Neural cell (in vitro differentiated cells): Measurements from ENCODE around the gene FTL. TPM values are rescaled to one million over a fixed set of nuclear protein-coding genes. Genes with fewer than 3 reads are reported as not detected.

Source experiments
- H2AFZ ChIP-seq: fragments of 200-600, 300-800 bp; sonication (generic), shearing (Covaris generic); 2 replicates; pipeline ENCODE4 v1.6.0; 2014; ENCODE audit warnings: low read depth, mild to moderate bottlenecking, antibody characterized with exemption, low read length, moderate library complexity
- H3F3A ChIP-seq: fragments of 200-600 bp; shearing (Covaris generic); 2 replicates; pipeline ENCODE4 v1.6.1; 2016; ENCODE audit warnings: mild to moderate bottlenecking, moderate library complexity, mixed read lengths, antibody characterized with exemption, low read length; ENCODE audit not compliant: insufficient read depth, poor library complexity, severe bottlenecking
- H3K27ac ChIP-seq: fragments of 200-600, 300-800 bp; sonication (generic), shearing (Covaris generic); 2 replicates; pipeline ENCODE4 v1.5.1; 2014; ENCODE audit warnings: mild to moderate bottlenecking, low read length, moderate library complexity
- H3K27me3 ChIP-seq: fragments of 300-800, 200-600 bp; sonication (generic), shearing (Covaris generic); 2 replicates; pipeline ENCODE4 v1.6.0; 2014; ENCODE audit warnings: mild to moderate bottlenecking, low read depth, low read length, moderate library complexity; ENCODE audit not compliant: insufficient read depth
- H3K36me3 ChIP-seq: fragments of 300-800, 200-600 bp; sonication (generic), shearing (Covaris generic); 2 replicates; pipeline ENCODE4 v1.5.1; 2014; ENCODE audit warnings: mild to moderate bottlenecking, antibody characterized with exemption, low read length, moderate library complexity; ENCODE audit not compliant: insufficient read depth
- H3K4me2 ChIP-seq: fragments of 300-800, 200-600 bp; sonication (generic), shearing (Covaris generic); 2 replicates; pipeline ENCODE4 v1.6.0; 2014; ENCODE audit warnings: mild to moderate bottlenecking, low read length
- H3K4me3 ChIP-seq: fragments of 300-800, 200-600 bp; sonication (generic), shearing (Covaris generic); 2 replicates; pipeline ENCODE4 v1.5.1; 2014; ENCODE audit warnings: mild to moderate bottlenecking, low read length, moderate library complexity
- H3K79me2 ChIP-seq: fragments of 200-600 bp; shearing (Covaris generic); replicated peaks from 2 replicates; pipeline ENCODE4 v1.6.0; 2014; ENCODE audit warnings: mild to moderate bottlenecking, low read length, moderate library complexity; ENCODE audit not compliant: insufficient read depth
- H3K9ac ChIP-seq: fragments of 300-800, 200-600 bp; sonication (generic), shearing (Covaris generic); 2 replicates; pipeline ENCODE4 v1.6.1; 2016; ENCODE audit warnings: mild to moderate bottlenecking, low read length, mixed read lengths
- H3K9me2 ChIP-seq: fragments of 200-600 bp; shearing (Covaris generic); 2 replicates; pipeline ENCODE4 v1.6.1; 2016; ENCODE audit warnings: mild to moderate bottlenecking, low read length, mixed read lengths; ENCODE audit not compliant: insufficient read depth
- H3K9me3 ChIP-seq: fragments of 200-600, 300-800 bp; sonication (generic), shearing (Covaris generic); 2 replicates; pipeline ENCODE4 v1.6.1; 2016; ENCODE audit warnings: mild to moderate bottlenecking, mixed run types, low read length, moderate library complexity, mixed read lengths
- H4K20me1 ChIP-seq: fragments of 200-600 bp; shearing (Covaris generic); 2 replicates; pipeline ENCODE4 v1.6.1; 2016; ENCODE audit warnings: mild to moderate bottlenecking, mixed run types; ENCODE audit not compliant: insufficient read depth
- EP300 ChIP-seq: fragments of 450-650 bp; conservative IDR thresholded peaks from 2 replicates; pipeline ENCODE4 v1.6.1; 2014; ENCODE audit warnings: antibody characterized with exemption, mild to moderate bottlenecking, moderate library complexity; ENCODE audit not compliant: poor library complexity, severe bottlenecking
- EZH2 ChIP-seq: fragments of 200-600, 300-800 bp; shearing (Covaris generic), sonication (generic); IDR thresholded peaks from 2 replicates; pipeline ENCODE4 v1.6.1; 2014; ENCODE audit warnings: antibody characterized with exemption, low read length, borderline replicate concordance, mild to moderate bottlenecking; ENCODE audit not compliant: insufficient read depth, poor library complexity, severe bottlenecking
- MXI1 ChIP-seq: fragments of 450-650 bp; conservative IDR thresholded peaks from 2 replicates; pipeline ENCODE4 v1.6.1; 2014; ENCODE audit warnings: antibody characterized with exemption, mild to moderate bottlenecking; ENCODE audit not compliant: poor library complexity, severe bottlenecking
- POLR2AphosphoS5 ChIP-seq: IDR thresholded peaks from 2 replicates; pipeline ENCODE4 v1.6.1; 2012
- RAD21 ChIP-seq: fragments of 450-650 bp; conservative IDR thresholded peaks from 2 replicates; pipeline ENCODE4 v1.6.1; 2014; ENCODE audit warnings: antibody characterized with exemption, mild to moderate bottlenecking, moderate library complexity
- SMC3 ChIP-seq: fragments of 450-650 bp; conservative IDR thresholded peaks from 2 replicates; pipeline ENCODE4 v1.6.1; 2014; ENCODE audit warnings: antibody characterized with exemption, mild to moderate bottlenecking, moderate library complexity; ENCODE audit not compliant: poor library complexity
- TAF1 ChIP-seq: IDR thresholded peaks from 2 replicates; pipeline ENCODE4 v1.6.1; 2012; ENCODE audit warnings: low read depth
- polyA plus RNA-seq: library from polyadenylated mRNA; depleted of rRNA; stranded (reverse); fragments of >200 nt; gene quantifications from 2 replicates; pipeline ENCODE4 v1.2.3, GENCODE V29; 2014
- TF ChIP-seq, protein P1 (sequence below): IDR thresholded peaks from 2 replicates; pipeline ENCODE4 v1.6.1; 2012; ENCODE audit warnings: borderline replicate concordance
- TF ChIP-seq, protein P2 (sequence below): fragments of 450-650 bp; IDR thresholded peaks from 2 replicates; pipeline ENCODE4 v1.5.1; 2014; ENCODE audit warnings: antibody characterized with exemption, mild to moderate bottlenecking, moderate library complexity; ENCODE audit not compliant: poor library complexity, severe bottlenecking

The FTL gene
- polyA plus RNA-seq, 1 donor from 2014 or later = 886 TPM

DNA sequence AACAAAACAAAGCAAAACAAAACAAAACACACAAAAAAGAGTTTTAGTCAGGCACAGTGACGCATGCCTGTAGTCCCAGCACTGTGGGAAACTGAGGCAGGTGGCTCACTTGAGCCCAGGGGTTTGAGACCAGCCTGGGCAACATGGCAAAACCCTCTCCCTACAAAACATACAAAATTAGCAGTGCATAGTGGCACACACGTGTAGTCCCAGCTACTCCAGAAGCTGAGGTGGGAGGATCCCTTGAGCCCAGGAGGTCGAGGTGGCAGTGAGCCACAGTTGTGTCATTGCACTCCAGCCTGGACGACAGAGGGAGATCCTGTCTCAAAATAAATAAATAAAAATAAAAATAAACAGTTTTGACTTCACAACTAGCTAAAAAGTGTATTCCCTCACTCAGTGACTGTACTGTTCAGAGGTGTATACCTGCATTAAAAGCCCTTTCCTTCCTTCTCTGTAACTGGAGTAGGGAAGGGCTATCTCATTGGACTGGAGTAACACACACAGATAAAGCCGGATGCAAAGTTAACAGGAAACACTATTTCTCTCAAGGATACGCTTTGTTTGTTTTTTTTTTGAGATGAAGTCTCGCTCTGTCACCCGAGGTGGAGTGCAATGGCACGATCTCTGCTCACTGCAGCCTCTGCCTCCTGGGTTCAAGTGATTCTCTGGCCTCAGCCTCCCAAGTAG lies 14.1 kb upstream of the FTL start:
- H3K27me3 ChIP-seq = no peaks in the 10 kb centered on the region

DNA sequence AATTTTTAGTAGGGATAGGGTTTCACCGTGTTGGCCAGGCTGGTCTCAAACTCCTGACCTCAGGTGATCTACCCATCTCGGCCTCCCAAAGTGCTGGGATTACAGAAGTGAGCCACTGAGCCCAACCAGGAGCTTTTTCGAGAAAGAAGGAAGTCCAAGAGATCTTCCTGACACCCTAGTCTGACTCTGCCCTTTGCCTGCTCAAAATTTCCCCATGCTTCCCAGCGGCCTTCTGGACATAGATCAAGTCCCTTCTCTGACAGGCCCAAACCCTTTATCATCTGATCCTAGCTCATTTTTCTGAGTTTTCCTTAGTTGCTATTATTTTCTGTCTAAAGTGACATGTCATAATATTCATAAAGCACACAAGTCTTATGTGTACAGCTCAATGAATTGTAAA lies 12.0 kb upstream of the FTL start:
- Histone ChIP-seq H2AFZ (no peak overlapping the region), H3K27ac (no peak overlapping the region), H3K4me3 (no peak overlapping the region), H3K9ac (no peak overlapping the region), H3K9me2 (no peaks in the 10 kb centered on the region), H3F3A (no peaks in the 10 kb centered on the region), H3K36me3 (no peaks in the 10 kb centered on the region), H3K4me2 (no peak overlapping the region), H4K20me1 (no peaks in the 10 kb centered on the region), H3K27me3 (no peaks in the 10 kb centered on the region), H3K9me3 (no peaks in the 10 kb centered on the region), H3K79me2 (peaks cover 9% of the 10 kb centered on the region)
- no peak for TF ChIP-seq TAF1
- TF ChIP-seq EZH2 = no peak
- TF ChIP-seq POLR2AphosphoS5 = no peak
- TF ChIP-seq, protein P1, sequence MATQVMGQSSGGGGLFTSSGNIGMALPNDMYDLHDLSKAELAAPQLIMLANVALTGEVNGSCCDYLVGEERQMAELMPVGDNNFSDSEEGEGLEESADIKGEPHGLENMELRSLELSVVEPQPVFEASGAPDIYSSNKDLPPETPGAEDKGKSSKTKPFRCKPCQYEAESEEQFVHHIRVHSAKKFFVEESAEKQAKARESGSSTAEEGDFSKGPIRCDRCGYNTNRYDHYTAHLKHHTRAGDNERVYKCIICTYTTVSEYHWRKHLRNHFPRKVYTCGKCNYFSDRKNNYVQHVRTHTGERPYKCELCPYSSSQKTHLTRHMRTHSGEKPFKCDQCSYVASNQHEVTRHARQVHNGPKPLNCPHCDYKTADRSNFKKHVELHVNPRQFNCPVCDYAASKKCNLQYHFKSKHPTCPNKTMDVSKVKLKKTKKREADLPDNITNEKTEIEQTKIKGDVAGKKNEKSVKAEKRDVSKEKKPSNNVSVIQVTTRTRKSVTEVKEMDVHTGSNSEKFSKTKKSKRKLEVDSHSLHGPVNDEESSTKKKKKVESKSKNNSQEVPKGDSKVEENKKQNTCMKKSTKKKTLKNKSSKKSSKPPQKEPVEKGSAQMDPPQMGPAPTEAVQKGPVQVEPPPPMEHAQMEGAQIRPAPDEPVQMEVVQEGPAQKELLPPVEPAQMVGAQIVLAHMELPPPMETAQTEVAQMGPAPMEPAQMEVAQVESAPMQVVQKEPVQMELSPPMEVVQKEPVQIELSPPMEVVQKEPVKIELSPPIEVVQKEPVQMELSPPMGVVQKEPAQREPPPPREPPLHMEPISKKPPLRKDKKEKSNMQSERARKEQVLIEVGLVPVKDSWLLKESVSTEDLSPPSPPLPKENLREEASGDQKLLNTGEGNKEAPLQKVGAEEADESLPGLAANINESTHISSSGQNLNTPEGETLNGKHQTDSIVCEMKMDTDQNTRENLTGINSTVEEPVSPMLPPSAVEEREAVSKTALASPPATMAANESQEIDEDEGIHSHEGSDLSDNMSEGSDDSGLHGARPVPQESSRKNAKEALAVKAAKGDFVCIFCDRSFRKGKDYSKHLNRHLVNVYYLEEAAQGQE = no peak
- TF ChIP-seq, protein P2, sequence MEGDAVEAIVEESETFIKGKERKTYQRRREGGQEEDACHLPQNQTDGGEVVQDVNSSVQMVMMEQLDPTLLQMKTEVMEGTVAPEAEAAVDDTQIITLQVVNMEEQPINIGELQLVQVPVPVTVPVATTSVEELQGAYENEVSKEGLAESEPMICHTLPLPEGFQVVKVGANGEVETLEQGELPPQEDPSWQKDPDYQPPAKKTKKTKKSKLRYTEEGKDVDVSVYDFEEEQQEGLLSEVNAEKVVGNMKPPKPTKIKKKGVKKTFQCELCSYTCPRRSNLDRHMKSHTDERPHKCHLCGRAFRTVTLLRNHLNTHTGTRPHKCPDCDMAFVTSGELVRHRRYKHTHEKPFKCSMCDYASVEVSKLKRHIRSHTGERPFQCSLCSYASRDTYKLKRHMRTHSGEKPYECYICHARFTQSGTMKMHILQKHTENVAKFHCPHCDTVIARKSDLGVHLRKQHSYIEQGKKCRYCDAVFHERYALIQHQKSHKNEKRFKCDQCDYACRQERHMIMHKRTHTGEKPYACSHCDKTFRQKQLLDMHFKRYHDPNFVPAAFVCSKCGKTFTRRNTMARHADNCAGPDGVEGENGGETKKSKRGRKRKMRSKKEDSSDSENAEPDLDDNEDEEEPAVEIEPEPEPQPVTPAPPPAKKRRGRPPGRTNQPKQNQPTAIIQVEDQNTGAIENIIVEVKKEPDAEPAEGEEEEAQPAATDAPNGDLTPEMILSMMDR = no peak
- no peak for TF ChIP-seq EP300
- TF ChIP-seq SMC3 = no peak
- no peak for TF ChIP-seq MXI1
- no peak for TF ChIP-seq RAD21

More for the DNA sequence above, 14.1 kb upstream of the FTL start:
- no peaks in the 10 kb centered on the region for H3K9me2 ChIP-seq
- no peaks in the 10 kb centered on the region for H4K20me1 ChIP-seq
- no peaks in the 10 kb centered on the region for H3K36me3 ChIP-seq
- no peaks in the 10 kb centered on the region for H3F3A ChIP-seq
- H3K4me3 ChIP-seq = no peak overlapping the region
- peaks cover 9% of the 10 kb centered on the region for H3K79me2 ChIP-seq
- H3K9ac ChIP-seq = no peak overlapping the region
- H2AFZ ChIP-seq = no peak overlapping the region
- H3K9me3 ChIP-seq = no peaks in the 10 kb centered on the region
- no peak overlapping the region for H3K4me2 ChIP-seq
- H3K27ac ChIP-seq = no peak overlapping the region
- TF ChIP-seq EZH2 (no peak), POLR2AphosphoS5 (no peak), MXI1 (no peak)
- TF ChIP-seq, protein P2 = no peak
